T-cell (primary cell): ENCODE data around the gene OR5M8. TPM values are rescaled to one million over a fixed set of nuclear protein-coding genes. Genes with fewer than 3 reads are reported as not detected.

ENCODE experiments used
- total RNA-seq, 35 experiments: library from RNA in 6 of 35; stranded (reverse) in 6 of 35; fragments of 120-200 nt in 1 of 35; gene quantifications; one replicate each; pipeline versions ENCODE4 v1.2.1 to v1.2.4 and lab custom pipeline; 2013 to 2026

Gene OR5M8
- total RNA-seq, 5 donors from 2014 or later (not counting 1 experiment from before 2014, with no cell fraction given) = not detected

Other genes starting within 250 kb of the OR5M8 start
- gene OR5T3, start 239.1 kb downstream of the OR5M8 start, total RNA-seq = not detected
- gene OR5T1, start 217.2 kb downstream of the OR5M8 start, total RNA-seq = not detected
- gene OR8H1, start 199.1 kb downstream of the OR5M8 start, total RNA-seq = not detected
- not detected for gene OR8K3, start 176.2 kb downstream of the OR5M8 start, total RNA-seq
- gene OR8K1, start 145.3 kb downstream of the OR5M8 start, total RNA-seq = not detected
- gene OR8J1, start 137.1 kb downstream of the OR5M8 start, total RNA-seq = not detected
- not detected for gene OR8U1, start 115.7 kb downstream of the OR5M8 start, total RNA-seq
- gene OR5AL1, start 78.7 kb downstream of the OR5M8 start, total RNA-seq = not detected
- gene OR5M3, start 18.0 kb downstream of the OR5M8 start, total RNA-seq = not detected
- gene OR5M11, start 51.9 kb upstream of the OR5M8 start, total RNA-seq = not detected
- gene OR5M10, start 86.4 kb upstream of the OR5M8 start, total RNA-seq = not detected
- not detected for gene OR5M1, start 123.5 kb upstream of the OR5M8 start, total RNA-seq
- gene OR5AP2, start 151.1 kb upstream of the OR5M8 start, total RNA-seq = not detected
- not detected for gene OR5AR1, start 172.3 kb upstream of the OR5M8 start, total RNA-seq
- gene OR9G1, start 207.7 kb upstream of the OR5M8 start, total RNA-seq = not detected